ENCODE results near the gene CADPS2.

DNA sequence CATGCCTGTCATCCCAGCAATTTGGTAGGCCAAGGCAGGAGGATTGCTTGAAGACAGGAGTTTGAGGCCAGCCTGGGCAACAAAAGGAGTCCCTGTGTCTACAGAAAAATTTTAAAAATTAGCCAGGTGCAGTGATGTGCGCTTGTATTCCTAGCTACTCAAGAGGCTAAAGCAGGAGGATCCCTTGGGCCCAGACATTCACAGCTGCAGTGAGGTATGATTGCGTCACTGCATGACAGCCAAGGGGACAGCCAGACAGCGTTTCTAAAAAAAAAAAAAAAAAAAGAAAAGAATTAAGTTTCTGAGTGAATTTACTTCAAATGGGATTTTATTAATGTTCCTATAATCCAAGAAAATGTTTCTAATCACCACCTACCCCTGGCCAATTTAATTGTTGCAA, 96.1 kb downstream of the CADPS2 start:
- TF ChIP-seq POLR2A (IDR thresholded peaks at IDR 0.05): no peak
- TF ChIP-seq, protein P1, sequence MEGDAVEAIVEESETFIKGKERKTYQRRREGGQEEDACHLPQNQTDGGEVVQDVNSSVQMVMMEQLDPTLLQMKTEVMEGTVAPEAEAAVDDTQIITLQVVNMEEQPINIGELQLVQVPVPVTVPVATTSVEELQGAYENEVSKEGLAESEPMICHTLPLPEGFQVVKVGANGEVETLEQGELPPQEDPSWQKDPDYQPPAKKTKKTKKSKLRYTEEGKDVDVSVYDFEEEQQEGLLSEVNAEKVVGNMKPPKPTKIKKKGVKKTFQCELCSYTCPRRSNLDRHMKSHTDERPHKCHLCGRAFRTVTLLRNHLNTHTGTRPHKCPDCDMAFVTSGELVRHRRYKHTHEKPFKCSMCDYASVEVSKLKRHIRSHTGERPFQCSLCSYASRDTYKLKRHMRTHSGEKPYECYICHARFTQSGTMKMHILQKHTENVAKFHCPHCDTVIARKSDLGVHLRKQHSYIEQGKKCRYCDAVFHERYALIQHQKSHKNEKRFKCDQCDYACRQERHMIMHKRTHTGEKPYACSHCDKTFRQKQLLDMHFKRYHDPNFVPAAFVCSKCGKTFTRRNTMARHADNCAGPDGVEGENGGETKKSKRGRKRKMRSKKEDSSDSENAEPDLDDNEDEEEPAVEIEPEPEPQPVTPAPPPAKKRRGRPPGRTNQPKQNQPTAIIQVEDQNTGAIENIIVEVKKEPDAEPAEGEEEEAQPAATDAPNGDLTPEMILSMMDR (IDR thresholded peaks at IDR 0.05 in 4 of 5, conservative IDR thresholded peaks at IDR 0.05 in 1 of 5): no peak
